H1 (cell line): ENCODE measurements around the gene DCP2. TPM values are rescaled to one million over a fixed set of nuclear protein-coding genes. Genes with fewer than 3 reads are reported as not detected.

Source experiments
- TAF7 ChIP-seq: optimal IDR thresholded peaks from 2 replicates; pipeline ENCODE3; 2011; ENCODE audit warnings: low read depth, mild to moderate bottlenecking, inconsistent platforms, low read length, moderate library complexity, borderline replicate concordance
- USF2 ChIP-seq: IDR thresholded peaks from 2 replicates; pipeline ENCODE4 v1.6.1; 2011; ENCODE audit warnings: low read length, improper control_type of control experiment
- polyA plus RNA-seq, 7 experiments: library from polyadenylated mRNA; depleted of rRNA in 3 of 7; stranded (reverse) in 5 of 7; unstranded in 2 of 7; fragments of >200 nt in 5 of 7; fragments of 200-250 nt in 2 of 7; gene quantifications; 1 replicate in 5 of 7; 2 replicates in 1 of 7; 4 replicates in 1 of 7; pipeline versions ENCODE4 v1.2.1 to v1.2.3, GENCODE V29; 2011 to 2013; ENCODE audit warnings: missing spikeins in 2 of 7, mixed read lengths in 2 of 7
- total RNA-seq: library from RNA; stranded (reverse); fragmentation: NEBNext Ultra II Directional; extraction: Animal tissue kit (Norgen Biotek cat#: 25700); gene quantifications from 2 replicates; pipeline ENCODE4 v1.2.1, GENCODE V29; 2021

Gene DCP2
- total and polyA plus RNA-seq, 2 of the 8 experiments (the other 6 are each of a cell fraction or from before 2014, with no cell fraction given): 14.4 to 162 TPM

GRCh38 chr5:113017881-113018635 is 41.5 kb downstream of the DCP2 start (continued):
- no peak for TF ChIP-seq USF2
- no peak for TF ChIP-seq TAF7
